Osteocyte (in vitro differentiated cells): ENCODE results near the gene CDH19. TPM values are rescaled to one million over a fixed set of nuclear protein-coding genes. Genes with fewer than 3 reads are reported as not detected.

ENCODE experiments used
- DNase-seq: peaks from one replicate; pipeline ENCODE4 v3.0.0; 2021; ENCODE audit warnings: mixed read lengths; ENCODE audit not compliant: unreplicated experiment; ENCODE audit errors: extremely low spot score
- H3K27ac Mint-ChIP-seq: one replicate; pipeline ENCODE4 v1.8.0; 2021; ENCODE audit warnings: mild to moderate bottlenecking, mixed read lengths; ENCODE audit not compliant: unreplicated experiment
- H3K27me3 Mint-ChIP-seq: one replicate; pipeline ENCODE4 v1.8.0; 2021; ENCODE audit warnings: mixed read lengths; ENCODE audit not compliant: unreplicated experiment
- H3K36me3 Mint-ChIP-seq: one replicate; pipeline ENCODE4 v1.8.0; 2021; ENCODE audit warnings: mixed read lengths; ENCODE audit not compliant: unreplicated experiment
- H3K4me1 Mint-ChIP-seq: one replicate; pipeline ENCODE4 v1.8.0; 2021; ENCODE audit warnings: mixed read lengths; ENCODE audit not compliant: unreplicated experiment
- H3K4me3 Mint-ChIP-seq: one replicate; pipeline ENCODE4 v1.8.0; 2021; ENCODE audit warnings: mild to moderate bottlenecking, moderate library complexity, mixed read lengths; ENCODE audit not compliant: unreplicated experiment
- H3K9me3 Mint-ChIP-seq: one replicate; pipeline ENCODE4 v1.8.0; 2021; ENCODE audit warnings: mixed read lengths; ENCODE audit not compliant: unreplicated experiment
- total RNA-seq: library from RNA; stranded (reverse); gene quantifications from 2 replicates; pipeline ENCODE4 v1.2.1, GENCODE V29; 2021
- TF ChIP-seq, protein P1 (sequence below): fragments of 200-600 bp; sonication (generic); IDR thresholded peaks from 2 replicates; pipeline ENCODE4 v1.5.0; 2021; ENCODE audit warnings: antibody characterized with exemption, mild to moderate bottlenecking, moderate library complexity

CDH19 gene
- total RNA-seq, 1 donor from 2014 or later, result not detected

DNA sequence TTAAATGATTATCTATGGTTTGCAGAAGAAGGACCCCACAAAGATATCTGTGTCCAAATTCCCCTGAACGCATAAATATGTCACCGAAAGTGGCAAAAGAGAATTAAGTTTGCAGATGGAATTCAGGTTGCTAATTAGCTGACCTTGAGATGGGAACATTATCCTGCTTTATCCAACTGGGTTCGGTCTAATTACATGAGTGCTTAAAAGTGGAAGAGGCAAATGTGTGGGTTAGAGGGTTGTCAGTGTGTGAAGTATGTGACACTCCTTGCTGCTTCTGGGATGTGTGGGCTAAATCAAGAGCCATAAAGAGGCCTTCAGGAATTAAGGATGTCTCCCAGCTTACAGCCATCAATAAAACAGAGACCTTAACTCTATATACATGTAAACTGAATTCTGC is 53.5 kb downstream of the CDH19 start:
- H3K4me1 Mint-ChIP-seq, result no peaks in the 10 kb centered on the region
- no peaks in the 10 kb centered on the region for H3K27me3 Mint-ChIP-seq
- TF ChIP-seq, protein P1, sequence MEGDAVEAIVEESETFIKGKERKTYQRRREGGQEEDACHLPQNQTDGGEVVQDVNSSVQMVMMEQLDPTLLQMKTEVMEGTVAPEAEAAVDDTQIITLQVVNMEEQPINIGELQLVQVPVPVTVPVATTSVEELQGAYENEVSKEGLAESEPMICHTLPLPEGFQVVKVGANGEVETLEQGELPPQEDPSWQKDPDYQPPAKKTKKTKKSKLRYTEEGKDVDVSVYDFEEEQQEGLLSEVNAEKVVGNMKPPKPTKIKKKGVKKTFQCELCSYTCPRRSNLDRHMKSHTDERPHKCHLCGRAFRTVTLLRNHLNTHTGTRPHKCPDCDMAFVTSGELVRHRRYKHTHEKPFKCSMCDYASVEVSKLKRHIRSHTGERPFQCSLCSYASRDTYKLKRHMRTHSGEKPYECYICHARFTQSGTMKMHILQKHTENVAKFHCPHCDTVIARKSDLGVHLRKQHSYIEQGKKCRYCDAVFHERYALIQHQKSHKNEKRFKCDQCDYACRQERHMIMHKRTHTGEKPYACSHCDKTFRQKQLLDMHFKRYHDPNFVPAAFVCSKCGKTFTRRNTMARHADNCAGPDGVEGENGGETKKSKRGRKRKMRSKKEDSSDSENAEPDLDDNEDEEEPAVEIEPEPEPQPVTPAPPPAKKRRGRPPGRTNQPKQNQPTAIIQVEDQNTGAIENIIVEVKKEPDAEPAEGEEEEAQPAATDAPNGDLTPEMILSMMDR, result no peak
- no peak overlapping the region for H3K27ac Mint-ChIP-seq
- no peaks in the 10 kb centered on the region for H3K9me3 Mint-ChIP-seq
- H3K36me3 Mint-ChIP-seq, result no peaks in the 10 kb centered on the region
- no peak overlapping the region for H3K4me3 Mint-ChIP-seq
- no peak for DNase-seq

DNA sequence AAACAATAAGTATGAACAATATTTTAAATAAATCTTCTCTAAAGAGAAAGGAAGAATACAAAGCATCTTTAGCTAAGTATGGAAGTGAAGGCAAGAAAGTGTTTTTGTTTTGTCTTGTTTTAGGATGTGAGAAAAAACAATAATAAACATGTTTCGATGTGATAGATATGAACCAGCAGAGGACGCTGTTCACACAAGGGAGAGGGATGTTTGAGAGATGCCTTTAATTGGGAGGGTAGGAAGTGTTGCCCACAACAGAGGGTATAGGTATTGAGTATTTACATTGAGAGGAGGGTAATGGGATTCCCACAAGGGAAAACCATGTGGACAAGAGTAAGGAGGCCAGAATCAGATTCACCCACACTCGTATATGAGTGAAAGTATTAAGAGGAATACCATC is 55.1 kb downstream of the CDH19 start:
- Mint-ChIP-seq H3K36me3 (no peaks in the 10 kb centered on the region), H3K4me3 (no peak overlapping the region), H3K27me3 (no peaks in the 10 kb centered on the region), H3K27ac (no peak overlapping the region), H3K4me1 (no peaks in the 10 kb centered on the region), H3K9me3 (no peaks in the 10 kb centered on the region)
- DNase-seq, result no peak
- TF ChIP-seq, protein P1, result peak; percentile 14

DNA sequence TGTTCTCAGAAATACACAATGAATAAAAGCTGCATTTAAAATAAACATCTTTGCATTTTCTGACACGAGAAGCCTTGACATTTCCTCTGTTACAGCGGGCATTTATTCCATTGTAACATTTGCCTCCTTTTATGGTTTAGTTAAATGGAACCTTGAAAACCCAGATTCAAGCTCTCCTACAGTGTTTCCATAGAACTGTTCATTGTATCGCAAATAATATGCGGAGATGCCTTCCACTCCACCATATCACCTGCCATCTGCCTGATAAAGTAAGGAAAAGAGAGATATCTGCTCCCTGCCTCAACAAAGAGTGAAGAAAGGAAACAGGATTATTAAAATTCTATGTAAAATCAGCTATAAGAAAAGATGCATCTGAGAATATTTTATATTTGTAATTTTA is 69.8 kb downstream of the CDH19 start:
- DNase-seq, result no peak
- Mint-ChIP-seq H3K36me3 (no peaks in the 10 kb centered on the region), H3K4me1 (no peaks in the 10 kb centered on the region), H3K27me3 (peaks cover 5% of the 10 kb centered on the region), H3K27ac (no peak overlapping the region), H3K9me3 (no peaks in the 10 kb centered on the region), H3K4me3 (no peak overlapping the region)
- TF ChIP-seq, protein P1, result no peak

DNA sequence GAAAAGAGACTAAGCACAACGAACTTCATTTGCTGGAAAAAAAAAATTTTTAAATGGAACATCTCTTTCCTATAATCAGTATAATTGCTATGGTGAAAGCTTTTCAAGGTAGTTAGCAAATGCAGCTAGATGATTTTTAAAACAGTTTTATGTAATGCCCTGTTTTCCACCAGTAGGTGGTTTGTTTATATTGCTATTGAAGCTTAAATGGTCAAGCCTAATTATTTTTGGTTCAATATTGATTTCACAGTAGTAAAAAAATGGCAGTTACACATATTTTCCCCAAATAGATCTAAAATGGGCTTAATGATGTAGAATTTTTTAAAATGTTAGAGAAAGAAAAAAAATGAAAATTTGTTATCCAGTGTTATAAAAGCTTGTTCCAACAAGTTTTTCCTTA is 70.2 kb downstream of the CDH19 start:
- no peak overlapping the region for H3K4me3 Mint-ChIP-seq
- no peak for DNase-seq
- H3K4me1 Mint-ChIP-seq, result no peaks in the 10 kb centered on the region
- TF ChIP-seq, protein P1, result no peak
- H3K27ac Mint-ChIP-seq, result no peak overlapping the region
- H3K27me3 Mint-ChIP-seq, result peaks cover 5% of the 10 kb centered on the region
- no peaks in the 10 kb centered on the region for H3K36me3 Mint-ChIP-seq
- no peaks in the 10 kb centered on the region for H3K9me3 Mint-ChIP-seq

DNA sequence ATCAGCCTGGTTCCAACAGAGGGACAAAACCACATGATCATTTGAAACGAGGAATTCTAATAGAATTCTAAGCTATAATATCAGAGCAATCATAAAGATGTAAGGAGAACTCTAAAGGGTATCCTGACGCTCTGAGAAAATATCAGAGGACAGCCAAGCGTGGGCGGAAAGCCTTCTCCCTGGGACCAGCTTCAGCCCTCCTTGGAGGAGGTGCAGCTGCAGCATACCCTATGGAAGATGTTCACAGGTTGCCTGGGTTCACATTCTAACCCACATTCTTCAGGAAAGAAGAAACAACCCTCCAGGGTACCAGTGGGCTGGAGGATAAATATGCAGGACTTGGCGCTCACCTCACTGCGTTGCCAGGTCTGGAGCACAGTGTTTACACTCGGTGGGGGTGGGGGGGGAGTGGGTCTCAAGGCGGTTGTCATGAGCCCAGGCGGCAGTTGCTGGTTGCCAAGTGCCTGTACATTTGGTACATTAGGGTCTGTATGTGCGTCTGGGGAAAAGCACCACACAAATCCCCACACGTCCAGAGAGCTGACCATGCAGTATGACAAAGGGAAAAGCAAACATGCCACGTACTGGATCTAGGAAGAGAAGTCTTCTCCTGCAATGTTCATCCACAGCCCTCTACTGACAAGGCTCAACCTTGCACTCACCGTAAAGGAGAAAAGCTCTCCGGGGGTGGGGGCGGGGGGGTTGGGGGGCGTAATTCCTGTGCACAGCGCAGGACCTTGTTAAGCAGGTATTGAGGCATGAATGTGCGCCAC is 80.5 kb downstream of the CDH19 start:
- TF ChIP-seq, protein P1, result no peak
- DNase-seq, result no peak
- Mint-ChIP-seq H3K4me1 (no peaks in the 10 kb centered on the region), H3K9me3 (no peaks in the 10 kb centered on the region), H3K4me3 (no peak overlapping the region), H3K27ac (no peak overlapping the region), H3K27me3 (no peaks in the 10 kb centered on the region), H3K36me3 (no peaks in the 10 kb centered on the region)
